Trophoblast cell (in vitro differentiated cells and primary cell): ENCODE measurements around the gene SH3BP5L.

Experiments
- DNase-seq, 2 donors: peaks; one replicate each; pipeline ENCODE4 v3.0.0-alpha.2; 2016
- H2AFZ ChIP-seq: 2 replicates; pipeline ENCODE4 v1.6.1; 2013; ENCODE audit warnings: low read length, moderate library complexity, mild to moderate bottlenecking; ENCODE audit not compliant: insufficient read depth, poor library complexity
- H2AK5ac ChIP-seq: 2 replicates; pipeline ENCODE4 v1.6.1; 2013; ENCODE audit warnings: mild to moderate bottlenecking, low read length
- H2BK120ac ChIP-seq: 2 replicates; pipeline ENCODE4 v1.6.1; 2013; ENCODE audit warnings: low read length, mild to moderate bottlenecking, moderate library complexity; ENCODE audit not compliant: insufficient read depth, poor library complexity
- H2BK12ac ChIP-seq: 2 replicates; pipeline ENCODE4 v1.6.1; 2013; ENCODE audit warnings: mild to moderate bottlenecking, low read length, moderate library complexity
- H2BK5ac ChIP-seq: 2 replicates; pipeline ENCODE4 v1.6.1; 2013; ENCODE audit warnings: low read length, low read depth, moderate library complexity, mild to moderate bottlenecking; ENCODE audit not compliant: poor library complexity
- H3K14ac ChIP-seq: 2 replicates; pipeline ENCODE4 v1.6.1; 2013; ENCODE audit warnings: mild to moderate bottlenecking, low read length
- H3K18ac ChIP-seq: 2 replicates; pipeline ENCODE4 v1.6.1; 2013; ENCODE audit warnings: mild to moderate bottlenecking, low read length
- H3K23ac ChIP-seq: 2 replicates; pipeline ENCODE4 v1.6.1; 2013; ENCODE audit warnings: low read length
- H3K27ac ChIP-seq: 2 replicates; pipeline ENCODE4 v1.5.1; 2013; ENCODE audit warnings: low read depth, mild to moderate bottlenecking, inconsistent platforms, low read length, moderate library complexity
- H3K27me3 ChIP-seq: 2 replicates; pipeline ENCODE4 v1.6.1; 2013; ENCODE audit warnings: inconsistent platforms, mild to moderate bottlenecking, low read length, moderate library complexity; ENCODE audit not compliant: insufficient read depth
- H3K36me3 ChIP-seq, 2 experiments: 1 replicate in 1 of 2; 2 replicates in 1 of 2; pipeline ENCODE4 v1.6.1; 2013; ENCODE audit warnings: low read length in 2 of 2, mild to moderate bottlenecking in 2 of 2, moderate library complexity in 1 of 2; ENCODE audit not compliant: insufficient read depth in 2 of 2, control insufficient read depth in 1 of 2
- H3K4ac ChIP-seq: 2 replicates; pipeline ENCODE4 v1.6.1; 2013; ENCODE audit warnings: low read depth, mild to moderate bottlenecking, low read length, moderate library complexity
- H3K4me1 ChIP-seq, 2 experiments: 1 replicate in 1 of 2; 2 replicates in 1 of 2; pipeline ENCODE4 v1.6.1; 2013; ENCODE audit warnings: low read length in 2 of 2, mild to moderate bottlenecking in 2 of 2, moderate library complexity in 1 of 2; ENCODE audit not compliant: insufficient read depth in 2 of 2, control insufficient read depth in 1 of 2
- H3K4me2 ChIP-seq: 2 replicates; pipeline ENCODE4 v1.6.1; 2013; ENCODE audit warnings: inconsistent platforms, mild to moderate bottlenecking, low read length, moderate library complexity
- H3K4me3 ChIP-seq: 2 replicates; pipeline ENCODE4 v1.5.1; 2013; ENCODE audit warnings: mild to moderate bottlenecking, low read depth, low read length, inconsistent platforms
- H3K79me1 ChIP-seq: one replicate; pipeline ENCODE4 v1.6.1; 2013; ENCODE audit warnings: low read length
- H3K79me2 ChIP-seq: 2 replicates; pipeline ENCODE4 v1.6.1; 2013; ENCODE audit warnings: low read length, mild to moderate bottlenecking; ENCODE audit not compliant: control insufficient read depth, insufficient read depth, poor library complexity
- H3K9ac ChIP-seq: 2 replicates; pipeline ENCODE4 v1.6.1; 2013; ENCODE audit warnings: mild to moderate bottlenecking, low read length
- H3K9me3 ChIP-seq: 2 replicates; pipeline ENCODE4 v1.6.1; 2013; ENCODE audit warnings: low read depth, mild to moderate bottlenecking, control low read depth, inconsistent platforms, low read length; ENCODE audit not compliant: insufficient read depth
- H4K12ac ChIP-seq: 2 replicates; pipeline ENCODE4 v1.6.1; 2013; ENCODE audit warnings: low read depth, mild to moderate bottlenecking, low read length, moderate library complexity
- H4K8ac ChIP-seq: 2 replicates; pipeline ENCODE4 v1.6.1; 2013; ENCODE audit warnings: low read depth, mild to moderate bottlenecking, low read length, moderate library complexity
- H4K91ac ChIP-seq: one replicate; pipeline ENCODE4 v1.6.1; 2013; ENCODE audit warnings: low read depth, mild to moderate bottlenecking, low read length, moderate library complexity
- WGBS: extraction: QIAGEN DNeasy Blood & Tissue Kit; methylation state at CpG from one replicate; pipeline ENCODE4 v1.1.7; 2013; ENCODE audit warnings: missing lambda C conversion rate; ENCODE audit not compliant: insufficient read length, insufficient coverage; ENCODE audit errors: extremely low coverage; 5-methylcytosine and 5-hydroxymethylcytosine counted together

The SH3BP5L gene

GRCh38 chr1:248847181-248847955, 21.7 kb upstream of the SH3BP5L start:
- no peaks in the 10 kb centered on the region for H3K79me1 ChIP-seq
- no peak overlapping the region for H2BK5ac ChIP-seq
- no CpG with 5 or more reads among the region's 76 CpGs for WGBS
- H3K36me3 ChIP-seq, result peaks cover 52 to 79% of the 10 kb centered on the region in 2 experiments
- no peak overlapping the region for H4K12ac ChIP-seq
- H3K4me2 ChIP-seq, result no peak overlapping the region
- H3K23ac ChIP-seq, result no peak overlapping the region
- no peak overlapping the region for H3K18ac ChIP-seq
- no peak overlapping the region for H3K9ac ChIP-seq
- DNase-seq, result no peak
- no peaks in the 10 kb centered on the region for H3K27me3 ChIP-seq
- no peaks in the 10 kb centered on the region for H3K9me3 ChIP-seq
- H2AK5ac ChIP-seq, result no peak overlapping the region
- H2AFZ ChIP-seq, result no peak overlapping the region
- no peak overlapping the region for H3K4ac ChIP-seq
- H4K91ac ChIP-seq, result no peak overlapping the region
- no peak overlapping the region for H2BK12ac ChIP-seq
- no peak overlapping the region for H3K14ac ChIP-seq
- peak overlapping the region; percentile 16 for H3K4me3 ChIP-seq
- H3K4me1 ChIP-seq, result peaks cover 14 to 15% of the 10 kb centered on the region in 2 experiments
- H4K8ac ChIP-seq, result no peak overlapping the region
- H3K79me2 ChIP-seq, result no peaks in the 10 kb centered on the region
- no peak overlapping the region for H3K27ac ChIP-seq
- no peak overlapping the region for H2BK120ac ChIP-seq

- no peak overlapping the region for H3K4ac ChIP-seq
- H3K9me3 ChIP-seq, result no peaks in the 10 kb centered on the region
- H4K12ac ChIP-seq, result no peak overlapping the region
- H3K4me1 ChIP-seq, result peaks cover 6 to 7% of the 10 kb centered on the region in 2 experiments
- no peak overlapping the region for H2AK5ac ChIP-seq
- H2BK120ac ChIP-seq, result no peak overlapping the region
- H3K4me2 ChIP-seq, result no peak overlapping the region
- no peak overlapping the region for H3K4me3 ChIP-seq
- H2BK5ac ChIP-seq, result no peak overlapping the region
- no peak for DNase-seq
- H3K23ac ChIP-seq, result no peak overlapping the region
- no CpG with 5 or more reads among the region's 8 CpGs for WGBS
- H4K91ac ChIP-seq, result no peak overlapping the region
- H2AFZ ChIP-seq, result no peak overlapping the region
- no peak overlapping the region for H3K14ac ChIP-seq
- H3K27ac ChIP-seq, result no peak overlapping the region
- H3K18ac ChIP-seq, result no peak overlapping the region
- H3K79me1 ChIP-seq, result no peaks in the 10 kb centered on the region
- H3K36me3 ChIP-seq, result peaks cover 39 to 56% of the 10 kb centered on the region in 2 experiments
- no peaks in the 10 kb centered on the region for H3K79me2 ChIP-seq
- H2BK12ac ChIP-seq, result no peak overlapping the region
- no peak overlapping the region for H4K8ac ChIP-seq
- H3K9ac ChIP-seq, result peak overlapping the region; percentile 25
- H3K27me3 ChIP-seq, result no peaks in the 10 kb centered on the region
Measured at GRCh38 chr1:248844526-248844925, 18.8 kb upstream of the SH3BP5L start.

DNA sequence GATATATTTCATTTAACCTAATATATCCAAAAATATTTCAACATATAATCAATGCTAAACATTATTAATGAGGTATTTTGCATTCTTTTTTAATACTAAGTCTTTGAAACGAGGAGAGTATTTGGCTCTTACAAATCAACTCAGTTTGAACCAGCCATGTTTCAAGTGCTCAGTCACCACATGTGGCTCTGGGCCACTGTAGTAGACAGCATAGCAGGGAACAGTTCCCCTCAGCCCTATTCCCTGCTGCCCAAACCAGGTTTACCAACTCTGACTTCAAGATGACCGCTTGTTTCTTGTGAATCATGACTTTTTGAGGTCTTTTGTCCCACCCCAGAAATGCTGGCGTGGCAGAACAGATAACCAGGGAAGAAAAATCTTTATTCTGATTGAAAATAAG, 18.0 kb upstream of the SH3BP5L start:
- H2AK5ac ChIP-seq, result no peak overlapping the region
- peaks cover 1% of the 10 kb centered on the region for H3K79me2 ChIP-seq
- H3K9ac ChIP-seq, result no peak overlapping the region
- no peak overlapping the region for H3K14ac ChIP-seq
- H3K79me1 ChIP-seq, result peaks cover 6% of the 10 kb centered on the region
- H3K4me1 ChIP-seq, result peaks cover 0 to 4% of the 10 kb centered on the region in 2 experiments
- H4K91ac ChIP-seq, result no peak overlapping the region
- no peaks in the 10 kb centered on the region for H3K9me3 ChIP-seq
- no peak overlapping the region for H3K18ac ChIP-seq
- no peak overlapping the region for H2BK120ac ChIP-seq
- H3K4ac ChIP-seq, result no peak overlapping the region
- H2AFZ ChIP-seq, result no peak overlapping the region
- no peak for DNase-seq
- H4K12ac ChIP-seq, result no peak overlapping the region
- no peak overlapping the region for H4K8ac ChIP-seq
- H3K23ac ChIP-seq, result no peak overlapping the region
- H3K36me3 ChIP-seq, result peaks cover 36 to 48% of the 10 kb centered on the region in 2 experiments
- no CpG with 5 or more reads among the region's 3 CpGs for WGBS
- no peak overlapping the region for H3K4me3 ChIP-seq
- no peak overlapping the region for H3K4me2 ChIP-seq
- H2BK5ac ChIP-seq, result no peak overlapping the region
- H3K27me3 ChIP-seq, result no peaks in the 10 kb centered on the region
- no peak overlapping the region for H3K27ac ChIP-seq
- no peak overlapping the region for H2BK12ac ChIP-seq

GRCh38 chr1:248842781-248843331, 17.1 kb upstream of the SH3BP5L start:
- Histone ChIP-seq H4K8ac (no peak overlapping the region), H3K27ac (no peak overlapping the region), H2AK5ac (no peak overlapping the region), H3K14ac (no peak overlapping the region), H4K91ac (no peak overlapping the region), H3K79me2 (peaks cover 7% of the 10 kb centered on the region), H3K18ac (no peak overlapping the region), H2AFZ (no peak overlapping the region), H3K4me3 (no peak overlapping the region), H3K27me3 (no peaks in the 10 kb centered on the region), H3K9ac (no peak overlapping the region), H3K23ac (no peak overlapping the region), H3K36me3 (peaks cover 27 to 40% of the 10 kb centered on the region in 2 experiments), H3K4me2 (no peak overlapping the region), H2BK12ac (no peak overlapping the region), H3K9me3 (no peaks in the 10 kb centered on the region), H2BK5ac (no peak overlapping the region), H2BK120ac (no peak overlapping the region), H3K4ac (peak overlapping the region; percentile 8), H4K12ac (no peak overlapping the region), H3K4me1 (peaks cover 0 to 4% of the 10 kb centered on the region in 2 experiments), H3K79me1 (peaks cover 12% of the 10 kb centered on the region)
- WGBS, result no CpG with 5 or more reads among the region's 8 CpGs
- no peak for DNase-seq
